ENCODE results near the gene GNAO1.

GNAO1 gene

GRCh38 chr16:56191835-56192634 lies 746 bp downstream of the GNAO1 start:
- H3K4me1 ChIP-seq (ENCODE audit: insufficient read depth, low read length) = peaks cover 6% of the 10 kb centered on the region
- H3K9me3 ChIP-seq (ENCODE audit: low read length) = no peaks in the 10 kb centered on the region
- H3K36me3 ChIP-seq (ENCODE audit: insufficient read depth, low read length) = no peaks in the 10 kb centered on the region
- peaks cover 43% of the 10 kb centered on the region for H3K27me3 ChIP-seq (ENCODE audit: insufficient read depth, low read length)
- H3K4me3 ChIP-seq (ENCODE audit: low read length) = peak overlapping the region; percentile 72
- peak overlapping the region; percentile 80 for H2AFZ ChIP-seq (ENCODE audit: low read depth, low read length)

- Histone ChIP-seq H3K4me3 (ENCODE audit: low read length) (peak overlapping the region; percentile 72), H3K27me3 (ENCODE audit: insufficient read depth, low read length) (peaks cover 40% of the 10 kb centered on the region), H2AFZ (ENCODE audit: low read depth, low read length) (no peak overlapping the region), H3K4me1 (ENCODE audit: insufficient read depth, low read length) (peaks cover 6% of the 10 kb centered on the region), H3K36me3 (ENCODE audit: insufficient read depth, low read length) (no peaks in the 10 kb centered on the region), H3K9me3 (ENCODE audit: low read length) (no peaks in the 10 kb centered on the region)
Observed at GRCh38 chr16:56192635-56192945, 1.3 kb downstream of the GNAO1 start.

- Histone ChIP-seq H2AFZ (ENCODE audit: low read depth, low read length) (no peak overlapping the region), H3K27me3 (ENCODE audit: insufficient read depth, low read length) (peaks cover 40% of the 10 kb centered on the region), H3K4me3 (ENCODE audit: low read length) (peak overlapping the region; percentile 72), H3K4me1 (ENCODE audit: insufficient read depth, low read length) (peaks cover 6% of the 10 kb centered on the region), H3K36me3 (ENCODE audit: insufficient read depth, low read length) (no peaks in the 10 kb centered on the region), H3K9me3 (ENCODE audit: low read length) (no peaks in the 10 kb centered on the region)
Observed at GRCh38 chr16:56192986-56193945, 2.0 kb downstream of the GNAO1 start.

- Histone ChIP-seq H3K9me3 (ENCODE audit: low read length) (no peaks in the 10 kb centered on the region), H3K27me3 (ENCODE audit: insufficient read depth, low read length) (peaks cover 33% of the 10 kb centered on the region), H3K36me3 (ENCODE audit: insufficient read depth, low read length) (no peaks in the 10 kb centered on the region), H3K4me3 (ENCODE audit: low read length) (peak overlapping the region; percentile 19), H2AFZ (ENCODE audit: low read depth, low read length) (no peak overlapping the region), H3K4me1 (ENCODE audit: insufficient read depth, low read length) (peaks cover 6% of the 10 kb centered on the region)
Observed at GRCh38 chr16:56193951-56194726, 2.9 kb downstream of the GNAO1 start.

- Histone ChIP-seq H3K4me1 (ENCODE audit: insufficient read depth, low read length) (peaks cover 6% of the 10 kb centered on the region), H3K9me3 (ENCODE audit: low read length) (no peaks in the 10 kb centered on the region), H3K36me3 (ENCODE audit: insufficient read depth, low read length) (no peaks in the 10 kb centered on the region), H3K4me3 (ENCODE audit: low read length) (no peak overlapping the region), H3K27me3 (ENCODE audit: insufficient read depth, low read length) (peaks cover 25% of the 10 kb centered on the region), H2AFZ (ENCODE audit: low read depth, low read length) (no peak overlapping the region)
Observed at GRCh38 chr16:56195151-56195550, 3.9 kb downstream of the GNAO1 start.

- H3K9me3 ChIP-seq (ENCODE audit: low read length) = no peaks in the 10 kb centered on the region
- H2AFZ ChIP-seq (ENCODE audit: low read depth, low read length) = no peak overlapping the region
- peaks cover 18% of the 10 kb centered on the region for H3K27me3 ChIP-seq (ENCODE audit: insufficient read depth, low read length)
- no peak overlapping the region for H3K4me3 ChIP-seq (ENCODE audit: low read length)
- peaks cover 6% of the 10 kb centered on the region for H3K4me1 ChIP-seq (ENCODE audit: insufficient read depth, low read length)
- no peaks in the 10 kb centered on the region for H3K36me3 ChIP-seq (ENCODE audit: insufficient read depth, low read length)
Observed at GRCh38 chr16:56196381-56196780, 5.1 kb downstream of the GNAO1 start.

- Histone ChIP-seq H3K27me3 (ENCODE audit: insufficient read depth, low read length) (peaks cover 17% of the 10 kb centered on the region), H3K4me1 (ENCODE audit: insufficient read depth, low read length) (peaks cover 6% of the 10 kb centered on the region), H3K36me3 (ENCODE audit: insufficient read depth, low read length) (no peaks in the 10 kb centered on the region), H3K4me3 (ENCODE audit: low read length) (no peak overlapping the region), H2AFZ (ENCODE audit: low read depth, low read length) (no peak overlapping the region), H3K9me3 (ENCODE audit: low read length) (no peaks in the 10 kb centered on the region)
Observed at GRCh38 chr16:56197192-56197992, 6.1 kb downstream of the GNAO1 start.

GRCh38 chr16:56198006-56198754 lies 6.9 kb downstream of the GNAO1 start:
- Histone ChIP-seq H3K4me3 (ENCODE audit: low read length) (no peak overlapping the region), H2AFZ (ENCODE audit: low read depth, low read length) (no peak overlapping the region), H3K9me3 (ENCODE audit: low read length) (no peaks in the 10 kb centered on the region), H3K36me3 (ENCODE audit: insufficient read depth, low read length) (no peaks in the 10 kb centered on the region), H3K4me1 (ENCODE audit: insufficient read depth, low read length) (peaks cover 6% of the 10 kb centered on the region), H3K27me3 (ENCODE audit: insufficient read depth, low read length) (peaks cover 10% of the 10 kb centered on the region)

- no peak overlapping the region for H3K4me3 ChIP-seq (ENCODE audit: low read length)
Observed at GRCh38 chr16:56198755-56199114, 7.4 kb downstream of the GNAO1 start.

GRCh38 chr16:56199164-56199563 lies 7.9 kb downstream of the GNAO1 start:
- H3K4me3 ChIP-seq (ENCODE audit: low read length) = no peak overlapping the region
- no peak overlapping the region for H2AFZ ChIP-seq (ENCODE audit: low read depth, low read length)
- H3K36me3 ChIP-seq (ENCODE audit: insufficient read depth, low read length) = no peaks in the 10 kb centered on the region
- H3K27me3 ChIP-seq (ENCODE audit: insufficient read depth, low read length) = peaks cover 5% of the 10 kb centered on the region
- no peaks in the 10 kb centered on the region for H3K9me3 ChIP-seq (ENCODE audit: low read length)
- peaks cover 3% of the 10 kb centered on the region for H3K4me1 ChIP-seq (ENCODE audit: insufficient read depth, low read length)

More at GRCh38 chr16:56198755-56199114, 7.4 kb downstream of the GNAO1 start:
- Histone ChIP-seq H3K36me3 (ENCODE audit: insufficient read depth, low read length) (no peaks in the 10 kb centered on the region), H2AFZ (ENCODE audit: low read depth, low read length) (no peak overlapping the region), H3K9me3 (ENCODE audit: low read length) (no peaks in the 10 kb centered on the region), H3K4me1 (ENCODE audit: insufficient read depth, low read length) (peaks cover 6% of the 10 kb centered on the region), H3K27me3 (ENCODE audit: insufficient read depth, low read length) (peaks cover 5% of the 10 kb centered on the region)

- Histone ChIP-seq H3K4me3 (ENCODE audit: low read length) (no peak overlapping the region), H2AFZ (ENCODE audit: low read depth, low read length) (no peak overlapping the region), H3K4me1 (ENCODE audit: insufficient read depth, low read length) (no peaks in the 10 kb centered on the region), H3K27me3 (ENCODE audit: insufficient read depth, low read length) (peaks cover 5% of the 10 kb centered on the region), H3K9me3 (ENCODE audit: low read length) (no peaks in the 10 kb centered on the region), H3K36me3 (ENCODE audit: insufficient read depth, low read length) (no peaks in the 10 kb centered on the region)
Observed at GRCh38 chr16:56201030-56201429, 9.7 kb downstream of the GNAO1 start.

GRCh38 chr16:56202036-56202435 lies 10.7 kb downstream of the GNAO1 start:
- Histone ChIP-seq H3K9me3 (ENCODE audit: low read length) (no peaks in the 10 kb centered on the region), H3K4me3 (ENCODE audit: low read length) (no peak overlapping the region), H2AFZ (ENCODE audit: low read depth, low read length) (no peak overlapping the region), H3K4me1 (ENCODE audit: insufficient read depth, low read length) (no peaks in the 10 kb centered on the region), H3K36me3 (ENCODE audit: insufficient read depth, low read length) (no peaks in the 10 kb centered on the region), H3K27me3 (ENCODE audit: insufficient read depth, low read length) (peaks cover 2% of the 10 kb centered on the region)
